Loucy (cell line): ENCODE measurements around the gene MEIS1.

Source experiments
- CTCF ChIP-seq: fragments of 200-600 bp; sonication (generic); conservative IDR thresholded peaks from 2 replicates; pipeline ENCODE4 v1.5.1; 2014; ENCODE audit warnings: mild to moderate bottlenecking, antibody characterized with exemption, low read length
- EZH2phosphoT487 ChIP-seq: fragments of 200-600 bp; IDR thresholded peaks from 2 replicates; pipeline ENCODE4 v1.6.1; 2018; ENCODE audit warnings: antibody characterized with exemption, mild to moderate bottlenecking, moderate library complexity, borderline replicate concordance

- TF ChIP-seq CTCF (no peak), EZH2phosphoT487 (no peak)
Measured at GRCh38 chr2:66470199-66470598, 35.3 kb downstream of the MEIS1 start.
